SK-N-SH (cell line): ENCODE data around the gene TTC39C. TPM values are rescaled to one million over a fixed set of nuclear protein-coding genes. Genes with fewer than 3 reads are reported as not detected.

ENCODE experiments used
- CTCF ChIA-PET: fragments of 300-600, 350-600 bp; formaldehyde crosslinking; extraction: SDS; loops from one replicate; lab custom pipeline; 2021; lab: Yijun Ruan, JAX
- POLR2A ChIA-PET: fragments of 350-600 bp; sonication (Branson Sonifier 250); formaldehyde crosslinking; extraction: SDS; loops from one replicate; lab custom pipeline; 2020; ENCODE audit warnings: antibody characterized with exemption, inconsistent platforms; lab: Yijun Ruan, JAX
- DNase-seq: peaks from one replicate; pipeline ENCODE4 v3.0.0; 2012
- H2AFZ ChIP-seq: fragments of 200-600 bp; sonication (generic); 2 replicates; pipeline ENCODE4 v1.8.1; 2016; ENCODE audit warnings: antibody characterized with exemption, mild to moderate bottlenecking, low read depth
- H3F3A ChIP-seq: fragments of 200-600 bp; sonication (generic); replicated peaks from 2 replicates; pipeline ENCODE3; 2016; ENCODE audit warnings: antibody characterized with exemption, mild to moderate bottlenecking; ENCODE audit not compliant: insufficient read depth
- H3K27ac ChIP-seq, 2 experiments: fragments of 200-500 bp in 1 of 2; fragments of 200-600 bp in 1 of 2; sonication (Bioruptor generic) in 1 of 2; sonication (generic), shearing (Covaris generic) in 1 of 2; 2 replicates each; pipeline versions ENCODE4 v1.5.1 to v1.6.1; 2014 to 2016; ENCODE audit warnings: low read depth in 2 of 2, inconsistent platforms in 1 of 2, low read length in 1 of 2, mild to moderate bottlenecking in 1 of 2, mixed read lengths in 1 of 2
- H3K27me3 ChIP-seq: fragments of 200-600 bp; sonication (generic), shearing (Covaris generic); 2 replicates; pipeline ENCODE4 v1.6.1; 2016; ENCODE audit warnings: mixed run types; ENCODE audit not compliant: insufficient read depth
- H3K36me3 ChIP-seq, 2 experiments: fragments of 200-500 bp in 1 of 2; fragments of 200-600 bp in 1 of 2; sonication (Bioruptor generic) in 1 of 2; sonication (generic) in 1 of 2; replicated peaks in 1 of 2; 2 replicates each; pipeline versions ENCODE3 to v1.5.1; 2014 to 2016; ENCODE audit warnings: low read length in 1 of 2, mild to moderate bottlenecking in 1 of 2; ENCODE audit not compliant: insufficient read depth in 2 of 2, control insufficient read depth in 1 of 2
- H3K4me1 ChIP-seq, 2 experiments: fragments of 200-500 bp in 1 of 2; fragments of 200-600 bp in 1 of 2; sonication (Bioruptor generic) in 1 of 2; sonication (generic), shearing (Covaris generic) in 1 of 2; 2 replicates each; pipeline versions ENCODE4 v1.5.1 to v1.6.1; 2014 to 2016; ENCODE audit warnings: low read depth in 1 of 2, low read length in 1 of 2, mixed run types in 1 of 2; ENCODE audit not compliant: insufficient read depth in 2 of 2, control insufficient read depth in 1 of 2
- H3K4me2 ChIP-seq: fragments of 200-600 bp; sonication (generic), shearing (Covaris generic); 2 replicates; pipeline ENCODE4 v1.6.1; 2017; ENCODE audit warnings: mixed run types
- H3K4me3 ChIP-seq, 2 experiments: fragments of 200-500 bp in 1 of 2; fragments of 200-600 bp in 1 of 2; sonication (Bioruptor generic) in 1 of 2; sonication (generic), shearing (Covaris generic) in 1 of 2; 2 replicates each; pipeline versions ENCODE4 v1.5.1 to v1.8.1; 2014 to 2016; ENCODE audit warnings: low read depth in 2 of 2, inconsistent platforms in 1 of 2, low read length in 1 of 2, mild to moderate bottlenecking in 1 of 2, mixed read lengths in 1 of 2, moderate library complexity in 1 of 2
- H3K79me2 ChIP-seq: fragments of 200-600 bp; sonication (generic); 2 replicates; pipeline ENCODE4 v1.8.1; 2017; ENCODE audit warnings: mild to moderate bottlenecking; ENCODE audit not compliant: insufficient read depth
- H3K9ac ChIP-seq: fragments of 200-600 bp; sonication (generic); 2 replicates; pipeline ENCODE4 v1.6.1; 2017; ENCODE audit warnings: mixed run types
- H3K9me2 ChIP-seq: fragments of 200-600 bp; sonication (generic); 2 replicates; pipeline ENCODE4 v1.6.1; 2017; ENCODE audit warnings: mixed run types
- H3K9me3 ChIP-seq: fragments of 200-600 bp; sonication (generic); 2 replicates; pipeline ENCODE4 v1.6.1; 2017; ENCODE audit warnings: mixed run types, mild to moderate bottlenecking, moderate library complexity
- H4K20me1 ChIP-seq: fragments of 200-600 bp; sonication (generic); 2 replicates; pipeline ENCODE4 v1.6.1; 2017; ENCODE audit warnings: mild to moderate bottlenecking, mixed run types; ENCODE audit not compliant: insufficient read depth
- CTCF ChIP-seq: fragments of 200-600 bp; sonication (generic); IDR thresholded peaks from 2 replicates; pipeline ENCODE4 v1.6.1; 2017; ENCODE audit warnings: antibody characterized with exemption, mild to moderate bottlenecking, moderate library complexity
- EP300 ChIP-seq, 2 experiments: IDR thresholded peaks; 2 replicates each; pipeline versions ENCODE4 v1.4.0 to v1.6.1; 2012; ENCODE audit warnings: borderline replicate concordance in 1 of 2, low read depth in 1 of 2, low read length in 1 of 2
- EZH2phosphoT487 ChIP-seq: fragments of 200-600 bp; sonication (generic); IDR thresholded peaks from 2 replicates; pipeline ENCODE4 v1.6.1; 2017; ENCODE audit warnings: low read depth, mixed run types, mild to moderate bottlenecking, antibody characterized with exemption, moderate library complexity, borderline replicate concordance
- FOSL2 ChIP-seq: IDR thresholded peaks from 2 replicates; pipeline ENCODE4 v1.4.0; 2012; ENCODE audit warnings: low read depth, mild to moderate bottlenecking, moderate library complexity, borderline replicate concordance
- FOXJ3 ChIP-seq: sonication (generic); formaldehyde crosslinking; IDR thresholded peaks from 2 replicates; pipeline ENCODE4 v1.5.1; 2020; ENCODE audit warnings: mild to moderate bottlenecking, missing genetic modification reagents
- FOXM1 ChIP-seq: IDR thresholded peaks from 2 replicates; pipeline ENCODE4 v1.4.0; 2012; ENCODE audit warnings: low read depth, mild to moderate bottlenecking
- GATA2 ChIP-seq: sonication (generic); formaldehyde crosslinking; IDR thresholded peaks from 2 replicates; pipeline ENCODE4 v1.5.0; 2020; ENCODE audit warnings: mild to moderate bottlenecking, missing genetic modification reagents
- MEF2A ChIP-seq: IDR thresholded peaks from 2 replicates; pipeline ENCODE4 v1.4.0; 2012; ENCODE audit warnings: low read depth, borderline replicate concordance
- MXI1 ChIP-seq: IDR thresholded peaks from 2 replicates; pipeline ENCODE4 v1.6.1; 2012; ENCODE audit warnings: mild to moderate bottlenecking, low read depth, low read length, improper control_type of control experiment
- NFIC ChIP-seq: IDR thresholded peaks from 2 replicates; pipeline ENCODE4 v1.4.0; 2012; ENCODE audit warnings: borderline replicate concordance
- NRF1 ChIP-seq: IDR thresholded peaks from 2 replicates; pipeline ENCODE4 v1.6.1; 2012; ENCODE audit warnings: low read depth, mild to moderate bottlenecking, low read length
- POLR2AphosphoS5 ChIP-seq: IDR thresholded peaks from 2 replicates; pipeline ENCODE4 v1.6.1; 2012; ENCODE audit warnings: low read depth, low read length
- RCOR1 ChIP-seq: fragments of 150-350 bp; IDR thresholded peaks from 2 replicates; pipeline ENCODE4 v1.6.1; 2017; ENCODE audit warnings: antibody characterized with exemption, low read length
- REST ChIP-seq: IDR thresholded peaks from 2 replicates; pipeline ENCODE4 v1.6.1; 2012; ENCODE audit warnings: mild to moderate bottlenecking, low read depth, low read length, moderate library complexity
- RFX5 ChIP-seq: IDR thresholded peaks from 2 replicates; pipeline ENCODE4 v1.6.1; 2012; ENCODE audit warnings: mild to moderate bottlenecking, improper control_type of control experiment, low read length
- SIN3A ChIP-seq: IDR thresholded peaks from 2 replicates; pipeline ENCODE4 v1.6.1; 2012; ENCODE audit warnings: low read depth, mild to moderate bottlenecking, low read length, moderate library complexity, borderline replicate concordance
- TAF1 ChIP-seq: IDR thresholded peaks from 2 replicates; pipeline ENCODE4 v1.6.1; 2012; ENCODE audit warnings: low read depth, mild to moderate bottlenecking, low read length, moderate library complexity, borderline replicate concordance
- YY1 ChIP-seq: IDR thresholded peaks from 2 replicates; pipeline ENCODE4 v1.4.0; 2012; ENCODE audit warnings: low read depth, mild to moderate bottlenecking
- WGBS: methylation state at CpG from one replicate; pipeline ENCODE4 v1.1.6; 2017; ENCODE audit warnings: low lambda C conversion rate; 5-methylcytosine and 5-hydroxymethylcytosine counted together
- polyA plus RNA-seq, 3 experiments: library from polyadenylated mRNA; depleted of rRNA; stranded (reverse); fragments of >200 nt; gene quantifications; 2 replicates each; pipeline ENCODE4 v1.2.3, GENCODE V29; 2012

TTC39C gene
- polyA plus RNA-seq, 1 of the 3 experiments (the other 2 are of a cell fraction), result 8.6 TPM

DNA sequence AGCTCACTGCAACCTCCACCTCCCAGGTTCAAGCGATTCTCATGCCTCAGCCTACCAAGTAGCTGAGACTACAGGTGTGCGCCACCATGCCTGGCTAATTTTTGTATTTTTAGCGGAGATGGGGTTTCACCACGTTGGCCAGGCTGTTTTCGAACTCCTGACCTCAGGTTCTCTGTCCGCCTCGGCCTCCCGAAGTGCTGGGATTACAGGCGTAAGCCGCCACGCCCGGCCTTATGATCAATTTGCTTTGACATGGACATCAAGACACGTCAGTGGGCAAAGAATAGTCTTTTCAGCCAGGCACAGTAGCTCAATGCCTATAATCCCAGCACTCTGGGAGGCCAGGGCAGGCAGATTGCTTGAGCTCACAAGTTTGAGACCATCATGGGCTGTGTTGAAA lies 76.3 kb downstream of the TTC39C start:
- Histone ChIP-seq H4K20me1 (no peaks in the 10 kb centered on the region), H3K27ac (no peak overlapping the region)
- TF ChIP-seq EP300 (IDR thresholded peaks at IDR 0.05; ENCODE audit: borderline replicate concordance in 1 of 2, low read depth in 1 of 2, low read length in 1 of 2), result no peak
- no peak for TF ChIP-seq MXI1
- TF ChIP-seq NFIC, result no peak
- TF ChIP-seq MEF2A, result no peak
- no peak for TF ChIP-seq NRF1
- TF ChIP-seq POLR2AphosphoS5, result no peak
- no peak for TF ChIP-seq YY1
- TF ChIP-seq REST, result no peak
- TF ChIP-seq FOXJ3 (CRISPR knock-in tag), result no peak
- TF ChIP-seq SIN3A, result no peak
- no peak for TF ChIP-seq CTCF
- no peak for TF ChIP-seq RCOR1
- no peak for TF ChIP-seq EZH2phosphoT487
- TF ChIP-seq FOXM1, result no peak
- no peak for TF ChIP-seq RFX5
- TF ChIP-seq FOSL2, result no peak
- no peak for TF ChIP-seq TAF1
- TF ChIP-seq GATA2, result no peak
- TF ChIP-seq, all 33 proteins: peak for 0
- Histone ChIP-seq H3K27me3 (no peaks in the 10 kb centered on the region), H3K9ac (no peak overlapping the region), H3K4me3 (no peak overlapping the region), H3K79me2 (no peaks in the 10 kb centered on the region), H3K4me2 (no peak overlapping the region), H2AFZ (no peak overlapping the region), H3F3A (no peaks in the 10 kb centered on the region), H3K9me3 (no peaks in the 10 kb centered on the region), H3K4me1 (peaks cover 10 to 12% of the 10 kb centered on the region in 2 experiments; a peak in 3 of 4 replicates), H3K36me3 (peaks cover 9 to 13% of the 10 kb centered on the region in 2 experiments), H3K9me2 (no peaks in the 10 kb centered on the region)
- no peak for DNase-seq
- CTCF ChIA-PET, result no interaction called here
- POLR2A ChIA-PET, result no interaction called here
- 97% methylated on average over 13 of the region's 13 CpGs for WGBS
